PC-9 (cell line): ENCODE results near the gene CFAP251. TPM values are rescaled to one million over a fixed set of nuclear protein-coding genes. Genes with fewer than 3 reads are reported as not detected.

Experiments used
- BruUV-seq: library from RNA; stranded (reverse); fragments of 400-500 nt; replicated peaks from 2 replicates; lab custom pipeline; 2021; lab: Mats Ljungman, UMichigan
- CTCF ChIA-PET: fragments of 300-600 bp; sonication (Branson Sonifier 250); formaldehyde crosslinking; loops from one replicate; lab custom pipeline; 2022; ENCODE audit warnings: antibody characterized with exemption; lab: Charles Lee
- POLR2A ChIA-PET: fragments of 300-600 bp; sonication (Branson Sonifier 250); formaldehyde crosslinking; loops from one replicate; lab custom pipeline; 2022; ENCODE audit warnings: antibody characterized with exemption; ENCODE audit not compliant: unreplicated experiment; lab: Charles Lee
- DNase-seq, 2 experiments: peaks; one replicate each; pipeline versions ENCODE4 v3.0.0 to v3.0.0-alpha.2; 2015 to 2022; ENCODE audit warnings: mixed read lengths in 1 of 2
- H2AFZ ChIP-seq: fragments of 200-600 bp; sonication (generic); 2 replicates; pipeline ENCODE4 v1.8.1; 2017; ENCODE audit warnings: antibody characterized with exemption
- H3F3A ChIP-seq: fragments of 200-600 bp; sonication (generic); 2 replicates; pipeline ENCODE4 v1.8.1; 2017; ENCODE audit warnings: antibody characterized with exemption, mild to moderate bottlenecking, low read depth; ENCODE audit not compliant: insufficient read depth
- H3K27ac ChIP-seq: fragments of 200-600 bp; sonication (generic); 2 replicates; pipeline ENCODE4 v1.6.1; 2016; ENCODE audit warnings: mixed run types
- H3K27me3 ChIP-seq: fragments of 200-600 bp; sonication (generic); 2 replicates; pipeline ENCODE4 v1.6.1; 2016; ENCODE audit warnings: low read depth, mixed run types; ENCODE audit not compliant: insufficient read depth
- H3K36me3 ChIP-seq: fragments of 200-600 bp; sonication (generic); 2 replicates; pipeline ENCODE4 v1.6.1; 2016; ENCODE audit warnings: low read depth, mixed run types
- H3K4me1 ChIP-seq: fragments of 200-600 bp; sonication (generic); replicated peaks from 2 replicates; pipeline ENCODE4 v1.6.1; 2016; ENCODE audit warnings: mixed run types; ENCODE audit not compliant: insufficient read depth
- H3K4me2 ChIP-seq: fragments of 200-600 bp; sonication (generic); 2 replicates; pipeline ENCODE4 v1.6.1; 2017; ENCODE audit warnings: mixed run types
- H3K4me3 ChIP-seq: fragments of 200-600 bp; sonication (generic); 2 replicates; pipeline ENCODE4 v1.6.1; 2016; ENCODE audit warnings: mixed run types
- H3K79me2 ChIP-seq: fragments of 200-600 bp; sonication (generic); 2 replicates; pipeline ENCODE4 v1.6.1; 2017; ENCODE audit warnings: low read depth, mixed run types
- H3K9me2 ChIP-seq: fragments of 200-600 bp; sonication (generic); 2 replicates; pipeline ENCODE4 v1.8.1; 2017; ENCODE audit warnings: mild to moderate bottlenecking; ENCODE audit not compliant: insufficient read depth
- H3K9me3 ChIP-seq: fragments of 200-600 bp; sonication (generic); 2 replicates; pipeline ENCODE4 v1.8.1; 2016; ENCODE audit warnings: low read depth; ENCODE audit not compliant: insufficient read depth
- H4K20me1 ChIP-seq: fragments of 200-600 bp; sonication (generic); 2 replicates; pipeline ENCODE4 v1.8.1; 2017; ENCODE audit not compliant: insufficient read depth
- EZH2 ChIP-seq: fragments of 200-600 bp; sonication (generic); IDR thresholded peaks from 2 replicates; pipeline ENCODE4 v1.8.0; 2017; ENCODE audit warnings: antibody characterized with exemption, low read depth
- intact Hi-C: fragments of 100-400 bp; cut with micrococcal nuclease; formaldehyde crosslinking; loops from one replicate; pipeline ENCODE4 v1.10.0; 2022; ENCODE audit not compliant: unreplicated experiment
- total RNA-seq: library from RNA; stranded (reverse); gene quantifications from 2 replicates; pipeline ENCODE4 v1.2.3, GENCODE V29; 2021
- TF ChIP-seq, protein P1 (sequence below): fragments of 200-600 bp; sonication (generic); conservative IDR thresholded peaks from 2 replicates; pipeline ENCODE4 v1.6.1; 2017; ENCODE audit warnings: mixed run types, antibody characterized with exemption, mild to moderate bottlenecking, moderate library complexity

CFAP251 gene
- total RNA-seq, 1 experiment from 2014 or later = 4.3 TPM

DNA sequence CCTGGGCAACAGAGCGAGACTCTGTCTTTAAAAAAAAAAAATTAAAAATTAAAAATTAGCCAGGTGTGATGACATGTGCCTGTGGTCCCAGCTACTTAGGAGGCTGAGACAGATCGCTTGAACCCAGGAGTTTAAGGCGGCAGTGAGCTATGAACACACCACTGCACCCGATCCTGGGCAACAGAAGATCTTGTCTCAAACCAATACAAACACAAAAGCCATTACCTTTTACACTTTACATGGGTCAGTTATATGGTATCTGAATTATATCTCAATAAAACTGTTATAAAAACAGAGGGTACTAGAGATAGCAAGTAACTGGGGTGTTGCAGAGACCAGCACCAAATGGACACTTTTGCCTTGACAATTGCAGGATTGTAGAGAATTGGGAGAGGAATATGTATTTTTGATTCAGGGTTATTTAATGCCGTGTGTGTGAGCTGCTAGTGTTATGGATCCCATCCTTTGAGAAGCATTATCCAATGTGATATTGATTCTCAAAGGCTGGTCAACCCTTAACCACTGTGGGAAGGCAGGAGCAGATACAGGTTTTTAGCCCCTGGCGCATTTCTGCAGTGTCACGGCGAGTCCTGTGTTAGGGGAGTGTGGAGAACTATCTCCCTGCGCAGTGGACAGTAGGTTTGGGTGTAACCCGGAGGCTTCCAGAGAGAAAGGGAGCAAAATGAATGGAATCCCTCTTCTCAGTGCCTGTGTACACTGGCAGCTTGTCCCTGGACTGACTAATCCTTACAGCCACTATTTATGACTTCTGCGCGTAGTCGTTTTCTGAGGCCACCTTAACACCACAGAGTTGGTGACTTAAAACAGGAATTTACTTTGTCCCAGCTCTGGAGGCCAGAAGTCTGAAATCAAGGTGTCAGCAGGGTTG lies 25.5 kb upstream of the CFAP251 start:
- intact Hi-C loops = no loop called here
- peaks cover 54% of the 10 kb centered on the region for H3K79me2 ChIP-seq
- no peaks in the 10 kb centered on the region for H4K20me1 ChIP-seq
- TF ChIP-seq EZH2 = no peak
- TF ChIP-seq, protein P1, sequence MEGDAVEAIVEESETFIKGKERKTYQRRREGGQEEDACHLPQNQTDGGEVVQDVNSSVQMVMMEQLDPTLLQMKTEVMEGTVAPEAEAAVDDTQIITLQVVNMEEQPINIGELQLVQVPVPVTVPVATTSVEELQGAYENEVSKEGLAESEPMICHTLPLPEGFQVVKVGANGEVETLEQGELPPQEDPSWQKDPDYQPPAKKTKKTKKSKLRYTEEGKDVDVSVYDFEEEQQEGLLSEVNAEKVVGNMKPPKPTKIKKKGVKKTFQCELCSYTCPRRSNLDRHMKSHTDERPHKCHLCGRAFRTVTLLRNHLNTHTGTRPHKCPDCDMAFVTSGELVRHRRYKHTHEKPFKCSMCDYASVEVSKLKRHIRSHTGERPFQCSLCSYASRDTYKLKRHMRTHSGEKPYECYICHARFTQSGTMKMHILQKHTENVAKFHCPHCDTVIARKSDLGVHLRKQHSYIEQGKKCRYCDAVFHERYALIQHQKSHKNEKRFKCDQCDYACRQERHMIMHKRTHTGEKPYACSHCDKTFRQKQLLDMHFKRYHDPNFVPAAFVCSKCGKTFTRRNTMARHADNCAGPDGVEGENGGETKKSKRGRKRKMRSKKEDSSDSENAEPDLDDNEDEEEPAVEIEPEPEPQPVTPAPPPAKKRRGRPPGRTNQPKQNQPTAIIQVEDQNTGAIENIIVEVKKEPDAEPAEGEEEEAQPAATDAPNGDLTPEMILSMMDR = no peak
- no peak overlapping the region; the same call in 1 of the 2 replicates for H3K4me2 ChIP-seq
- H3K4me1 ChIP-seq = peaks cover 28% of the 10 kb centered on the region
- no peaks in the 10 kb centered on the region for H3K9me2 ChIP-seq
- no peak overlapping the region for H3K4me3 ChIP-seq
- no peaks in the 10 kb centered on the region for H3K9me3 ChIP-seq
- ChIA-PET CTCF (interaction anchor here (0.7 to 2.4 kb wide), 2 partner anchors 81 to 99 kb away, joined by 4 to 13 read pairs; partner anchors contain the start of gene RHOF), POLR2A (interaction anchor here (0.6 to 1.1 kb wide), 3 partner anchors 90 to 191 kb away, joined by 3 to 7 read pairs (median 6); no protein-coding TSS in a partner anchor)
- H3K27me3 ChIP-seq = no peaks in the 10 kb centered on the region
- H2AFZ ChIP-seq = no peak overlapping the region
- peaks cover 21% of the 10 kb centered on the region; the same call in 1 of the 2 replicates for H3K36me3 ChIP-seq
- no peak for DNase-seq
- peak overlapping the region; percentile 49; the same call in 1 of the 2 replicates for H3K27ac ChIP-seq
- BruUV-seq = no TSS peak
- H3F3A ChIP-seq = peaks cover 22% of the 10 kb centered on the region

DNA sequence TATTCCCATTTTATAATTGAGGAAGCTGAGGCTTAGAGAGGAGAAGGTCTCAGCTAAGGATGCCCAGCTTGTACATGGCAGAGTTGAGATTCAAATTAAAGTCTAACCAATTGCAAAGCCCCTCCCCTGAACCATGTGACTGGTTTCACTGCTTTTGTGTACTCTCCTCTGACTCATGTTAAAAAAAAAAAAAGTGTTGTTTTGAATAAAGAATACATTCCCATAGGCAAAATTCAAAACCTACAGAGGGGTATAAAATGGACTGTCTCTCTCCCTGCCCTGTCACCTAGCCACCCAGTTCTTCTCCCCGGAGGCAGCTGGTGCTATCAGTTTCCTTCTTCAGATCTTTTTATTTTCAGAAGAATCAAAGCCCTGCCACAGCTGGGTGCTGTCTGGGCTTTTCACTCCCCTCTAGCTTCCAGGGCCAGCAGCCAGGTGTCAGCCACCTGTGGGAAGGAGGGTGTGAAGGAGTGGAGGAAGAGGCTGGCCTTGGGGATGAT lies 24.4 kb upstream of the CFAP251 start:
- ChIA-PET POLR2A (interaction anchor here (0.6 to 0.8 kb wide), 3 partner anchors 91 to 1470 kb away, joined by 6 to 7 read pairs (median 6); no protein-coding TSS in a partner anchor), CTCF (interaction anchor here (0.7 to 2.4 kb wide), 2 partner anchors 82 to 100 kb away, joined by 4 to 13 read pairs; partner anchors contain the start of gene RHOF)
- BruUV-seq = no TSS peak
- Histone ChIP-seq H3K9me3 (no peaks in the 10 kb centered on the region), H3K36me3 (peaks cover 24% of the 10 kb centered on the region; the same call in 1 of the 2 replicates), H3K27me3 (no peaks in the 10 kb centered on the region), H4K20me1 (no peaks in the 10 kb centered on the region), H3K27ac (peak overlapping the region; percentile 49; the same call in 1 of the 2 replicates), H3K4me2 (peak overlapping the region; percentile 48), H3K79me2 (peaks cover 53% of the 10 kb centered on the region), H3K4me1 (peaks cover 28% of the 10 kb centered on the region), H3K9me2 (no peaks in the 10 kb centered on the region), H2AFZ (no peak overlapping the region), H3K4me3 (no peak overlapping the region), H3F3A (peaks cover 21% of the 10 kb centered on the region)
- TF ChIP-seq EZH2 = no peak
- TF ChIP-seq, protein P1 = no peak
- intact Hi-C loops = no loop called here
- peak; percentile 34 to 80 for DNase-seq

DNA sequence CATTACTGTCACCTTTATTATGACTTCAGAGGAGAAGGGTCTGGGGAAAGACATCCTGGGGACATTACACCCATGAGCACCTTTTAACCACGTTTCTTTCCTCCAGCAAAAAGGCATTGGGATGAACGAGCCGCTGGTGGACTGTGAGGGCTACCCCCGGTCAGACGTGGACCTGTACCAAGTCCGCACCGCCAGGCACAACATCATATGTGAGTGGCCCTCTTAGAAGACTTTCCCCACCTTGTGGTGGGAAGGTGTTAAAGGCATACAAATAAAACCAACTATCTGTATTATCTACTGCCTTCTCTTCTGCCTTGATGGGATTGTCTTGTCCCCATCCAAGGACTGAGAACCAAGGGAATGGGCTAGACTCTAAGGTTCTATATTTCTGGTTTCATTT lies 23.8 kb upstream of the CFAP251 start:
- Histone ChIP-seq H4K20me1 (no peaks in the 10 kb centered on the region), H3K9me3 (no peaks in the 10 kb centered on the region), H3K4me2 (no peak overlapping the region), H3K27me3 (no peaks in the 10 kb centered on the region), H2AFZ (no peak overlapping the region), H3K36me3 (peaks cover 24% of the 10 kb centered on the region; the same call in 1 of the 2 replicates), H3K4me1 (peaks cover 25% of the 10 kb centered on the region), H3K27ac (peak overlapping the region; percentile 49; the same call in 1 of the 2 replicates), H3K9me2 (no peaks in the 10 kb centered on the region), H3K4me3 (no peak overlapping the region), H3K79me2 (peaks cover 47% of the 10 kb centered on the region), H3F3A (peaks cover 15% of the 10 kb centered on the region; the same call in 1 of the 2 replicates)
- intact Hi-C loops = no loop called here
- CTCF ChIA-PET = no interaction called here
- TF ChIP-seq, protein P1 = peak; percentile 27; the same call in 1 of the 2 replicates
- no peak for TF ChIP-seq EZH2
- no TSS peak for BruUV-seq
- DNase-seq = no peak
- POLR2A ChIA-PET = interaction anchor here (0.6 kb wide), 1 partner anchor 1469 kb away, joined by 6 read pairs; no protein-coding TSS in a partner anchor
